Fibroblast of villous mesenchyme (primary cell): Measurements from ENCODE around the gene B4GALT5. TPM values are rescaled to one million over a fixed set of nuclear protein-coding genes. Genes with fewer than 3 reads are reported as not detected.
"Not testable (repeated sequence)": the region's sequence is repeated elsewhere in the genome, so short reads cannot be mapped to it uniquely, and the experiment has no call there.

Experiments
- DNase-seq: peaks from one replicate; pipeline ENCODE4 v3.0.0-alpha.2; 2010; ENCODE audit warnings: low read depth
- H3K4me3 ChIP-seq: 2 replicates; pipeline ENCODE4 v1.5.1; 2011; ENCODE audit warnings: low read depth, mild to moderate bottlenecking, low read length
- total RNA-seq: library from RNA; depleted of rRNA; stranded (reverse); fragments of >200 nt; gene quantifications from 2 replicates; pipeline ENCODE4 v1.2.3, GENCODE V29; 2012
- TF ChIP-seq, protein P1 (sequence below): IDR thresholded peaks from 2 replicates; pipeline ENCODE4 v1.5.1; 2012; ENCODE audit warnings: low read depth, mild to moderate bottlenecking, low read length; ENCODE audit not compliant: insufficient read depth

The B4GALT5 gene
- total RNA-seq, 1 donor, result 33.7 TPM

- TF ChIP-seq, protein P1, sequence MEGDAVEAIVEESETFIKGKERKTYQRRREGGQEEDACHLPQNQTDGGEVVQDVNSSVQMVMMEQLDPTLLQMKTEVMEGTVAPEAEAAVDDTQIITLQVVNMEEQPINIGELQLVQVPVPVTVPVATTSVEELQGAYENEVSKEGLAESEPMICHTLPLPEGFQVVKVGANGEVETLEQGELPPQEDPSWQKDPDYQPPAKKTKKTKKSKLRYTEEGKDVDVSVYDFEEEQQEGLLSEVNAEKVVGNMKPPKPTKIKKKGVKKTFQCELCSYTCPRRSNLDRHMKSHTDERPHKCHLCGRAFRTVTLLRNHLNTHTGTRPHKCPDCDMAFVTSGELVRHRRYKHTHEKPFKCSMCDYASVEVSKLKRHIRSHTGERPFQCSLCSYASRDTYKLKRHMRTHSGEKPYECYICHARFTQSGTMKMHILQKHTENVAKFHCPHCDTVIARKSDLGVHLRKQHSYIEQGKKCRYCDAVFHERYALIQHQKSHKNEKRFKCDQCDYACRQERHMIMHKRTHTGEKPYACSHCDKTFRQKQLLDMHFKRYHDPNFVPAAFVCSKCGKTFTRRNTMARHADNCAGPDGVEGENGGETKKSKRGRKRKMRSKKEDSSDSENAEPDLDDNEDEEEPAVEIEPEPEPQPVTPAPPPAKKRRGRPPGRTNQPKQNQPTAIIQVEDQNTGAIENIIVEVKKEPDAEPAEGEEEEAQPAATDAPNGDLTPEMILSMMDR, result no peak
- DNase-seq, result no peak
- no peak overlapping the region for H3K4me3 ChIP-seq
These were observed 7.0 kb downstream of the B4GALT5 start for GRCh38 chr20:49706630-49707091.

GRCh38 chr20:49705893-49706292 is 7.8 kb downstream of the B4GALT5 start:
- H3K4me3 ChIP-seq, DNase-seq: not testable (repeated sequence)

DNA sequence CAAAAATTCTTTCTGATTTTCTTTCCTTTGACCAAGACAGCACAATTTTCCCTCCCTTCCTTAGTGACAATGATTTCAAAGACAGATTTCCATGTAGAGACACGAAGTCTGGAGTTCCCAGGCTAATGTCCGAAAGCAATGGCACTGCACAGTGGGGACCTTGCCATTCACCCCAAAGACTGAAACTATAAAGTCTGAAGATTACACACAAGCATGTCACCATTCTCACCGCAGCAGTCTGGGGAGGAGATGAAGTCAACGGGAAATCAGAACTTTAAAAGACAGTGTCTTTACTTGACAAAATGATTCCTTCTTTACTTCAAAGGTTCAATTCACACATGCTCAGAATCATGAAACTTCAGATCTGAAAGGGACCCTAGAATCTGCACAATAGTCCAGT is 8.3 kb downstream of the B4GALT5 start:
- TF ChIP-seq, protein P1, result no peak
- no peak overlapping the region for H3K4me3 ChIP-seq
- no peak for DNase-seq

DNA sequence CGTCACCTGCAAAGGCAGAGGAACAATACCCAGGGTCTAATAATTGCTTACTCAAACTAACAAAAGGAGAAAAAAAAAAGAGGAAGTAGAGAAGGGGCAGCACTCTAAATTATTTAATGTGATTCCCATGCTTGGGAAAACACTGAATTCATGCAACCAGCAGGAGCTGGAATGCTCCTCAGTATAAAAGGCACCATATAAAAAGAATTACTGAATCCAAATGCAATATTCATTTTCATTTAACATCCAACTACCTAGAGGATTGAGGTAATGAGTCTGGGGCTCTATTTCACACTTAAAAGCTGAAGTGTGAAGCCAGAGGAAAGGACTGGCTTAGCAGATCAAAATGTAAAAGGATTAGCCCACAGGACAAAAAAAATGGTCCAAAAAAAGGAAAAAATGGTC is 8.7 kb downstream of the B4GALT5 start:
- no peak for DNase-seq
- H3K4me3 ChIP-seq, result no peak overlapping the region
- TF ChIP-seq, protein P1, result no peak

- H3K4me3 ChIP-seq, result no peak overlapping the region
- TF ChIP-seq, protein P1, result no peak
- no peak for DNase-seq
These were observed 11.8 kb downstream of the B4GALT5 start for GRCh38 chr20:49701916-49702315.

- no peak overlapping the region for H3K4me3 ChIP-seq
- no peak for DNase-seq
- TF ChIP-seq, protein P1, result no peak
These were observed 12.4 kb downstream of the B4GALT5 start for GRCh38 chr20:49701241-49701790.

GRCh38 chr20:49700411-49701185 is 13.1 kb downstream of the B4GALT5 start:
- peak; percentile 80 for DNase-seq
- no peak overlapping the region for H3K4me3 ChIP-seq
- TF ChIP-seq, protein P1, result no peak
